Raji (cell line): ENCODE measurements around the gene ARHGEF40.

Source experiments
- POLR2A ChIP-seq: IDR thresholded peaks from 2 replicates; pipeline ENCODE4 v1.6.1; 2011; ENCODE audit warnings: low read depth, low read length, control low read depth; ENCODE audit not compliant: insufficient read depth

ARHGEF40 gene

GRCh38 chr14:21070083-21070609, at the start of gene ARHGEF40:
Gene ARHGEF40, plus strand, starts transcription at chr14:21070304. Its CDS starts 93 bp downstream, at chr14:21070397.
- no peak for TF ChIP-seq POLR2A

GRCh38 chr14:21020977-21021545, 49.0 kb upstream of the ARHGEF40 start:
- no peak for TF ChIP-seq POLR2A

- TF ChIP-seq POLR2A: no peak
These were observed 47.4 kb upstream of the ARHGEF40 start for GRCh38 chr14:21022686-21023085.

- TF ChIP-seq POLR2A: no peak
These were observed 46.9 kb upstream of the ARHGEF40 start for GRCh38 chr14:21023174-21023573.

GRCh38 chr14:21023817-21024584, 46.1 kb upstream of the ARHGEF40 start:
- TF ChIP-seq POLR2A: no peak

- no peak for TF ChIP-seq POLR2A
These were observed 45.3 kb upstream of the ARHGEF40 start, which contains the start of gene NDRG2 for GRCh38 chr14:21024585-21025370. Gene NDRG2, minus strand, starts transcription at chr14:21025061. Its CDS starts 1,746 bp downstream, at chr14:21023315.

GRCh38 chr14:21025371-21026273, 44.5 kb upstream of the ARHGEF40 start:
- no peak for TF ChIP-seq POLR2A

- TF ChIP-seq POLR2A: no peak
These were observed 43.7 kb upstream of the ARHGEF40 start for GRCh38 chr14:21026274-21026987.

GRCh38 chr14:21026988-21027315, 43.2 kb upstream of the ARHGEF40 start:
- TF ChIP-seq POLR2A: no peak

GRCh38 chr14:21029917-21030316, 40.2 kb upstream of the ARHGEF40 start, which contains the start of gene TPPP2:
Gene TPPP2, plus strand, starts transcription at chr14:21030217. Its CDS starts 365 bp downstream, at chr14:21030582.
- no peak for TF ChIP-seq POLR2A

- TF ChIP-seq POLR2A: no peak
These were observed 39.6 kb upstream of the ARHGEF40 start for GRCh38 chr14:21030531-21030930.

- TF ChIP-seq POLR2A: no peak
These were observed 37.6 kb upstream of the ARHGEF40 start for GRCh38 chr14:21032326-21033132.

GRCh38 chr14:21033133-21033698, 36.9 kb upstream of the ARHGEF40 start:
- no peak for TF ChIP-seq POLR2A
